ENCODE data around the gene ZNF436. TPM values are rescaled to one million over a fixed set of nuclear protein-coding genes. Genes with fewer than 3 reads are reported as not detected.

Gene ZNF436
- total and polyA plus RNA-seq, 2 donors (not counting 3 experiments of a cell fraction or from before 2014, with no cell fraction given): 6.5 to 14.0 TPM

- peaks cover 3% of the 10 kb centered on the region for H3K79me2 ChIP-seq (ENCODE audit: control insufficient read depth, insufficient read depth, low read length)
- FAIRE-seq (no peak), DNase-seq (ENCODE audit: low read depth, low spot score) (no peak)
- intact Hi-C loops (cut with micrococcal nuclease): no loop called here
- BruUV-seq (replicated peaks): no TSS peak
- dilution Hi-C loops (cut with MboI; ENCODE audit: extremely low pct_ligation_motif_present, low sequenced_read_pairs): no loop called here
- ChIA-PET CTCF (interaction anchor here (2.9 kb wide), 1 partner anchor 31 kb away, joined by 30 read pairs; no protein-coding TSS in a partner anchor), POLR2A (interaction anchor here (0.7 kb wide), 1 partner anchor 28 kb away, joined by 3 read pairs; the partner anchor contains the start of gene HNRNPR)
- no peaks in the 10 kb centered on the region for H4K20me1 ChIP-seq (replicated peaks; ENCODE audit: control insufficient read depth, extremely low read depth, insufficient read depth, low read length)
- H3K9me1 ChIP-seq (replicated peaks; ENCODE audit: control insufficient read depth, extremely low read depth, insufficient read depth, low read length): no peaks in the 10 kb centered on the region
- no peak overlapping the region for H3K27ac ChIP-seq (ENCODE audit: insufficient read depth, low read depth, low read length)
- no peak overlapping the region for H3K4me3 ChIP-seq (replicated peaks in 1 of 3; ENCODE audit: insufficient read depth in 1 of 3, low read depth in 1 of 3, low read length in 3 of 3)
- H2AFZ ChIP-seq (ENCODE audit: low read depth, low read length): no peak overlapping the region
- H3K27me3 ChIP-seq (ENCODE audit: control insufficient read depth in 2 of 2, insufficient read depth in 2 of 2, low read length in 2 of 2): no peaks in the 10 kb centered on the region
- no peaks in the 10 kb centered on the region for H3K36me3 ChIP-seq (ENCODE audit: control insufficient read depth in 2 of 2, extremely low read depth in 1 of 2, insufficient read depth in 2 of 2, low read length in 2 of 2)
- TF ChIP-seq MAX (IDR thresholded peaks at IDR 0.05; ENCODE audit: insufficient read depth, insufficient read length) (no peak), JUN (IDR thresholded peaks at IDR 0.05; ENCODE audit: borderline replicate concordance, insufficient read depth, insufficient read length, low read depth) (no peak), POLR2AphosphoS5 (IDR thresholded peaks at IDR 0.05; ENCODE audit: insufficient read depth, low read depth, low read length) (no peak), POLR2A (IDR thresholded peaks at IDR 0.05; ENCODE audit: low read depth, low read length) (no peak)
- H3K9ac ChIP-seq (replicated peaks; ENCODE audit: extremely low read depth, insufficient read depth, low read length): no peak overlapping the region
- no peaks in the 10 kb centered on the region for H3K9me3 ChIP-seq (replicated peaks; ENCODE audit: control insufficient read depth, insufficient read depth, low read length)
- H3K4me2 ChIP-seq (ENCODE audit: insufficient read depth, low read length): no peak overlapping the region
- H3K4me1 ChIP-seq (ENCODE audit: control insufficient read depth, extremely low read depth, insufficient read depth, low read length): peaks cover 32% of the 10 kb centered on the region
Observed at GRCh38 chr1:23371987-23372880, 2.6 kb upstream of the ZNF436 start.
